ENCODE results near the gene ADGRB3. TPM values are rescaled to one million over a fixed set of nuclear protein-coding genes. Genes with fewer than 3 reads are reported as not detected.
"Not testable (repeated sequence)": the region's sequence is repeated elsewhere in the genome, so short reads cannot be mapped to it uniquely, and the experiment has no call there.

The ADGRB3 gene
- total and polyA plus RNA-seq, 2 experiments from 2014 or later, result not detected

- no peaks in the 10 kb centered on the region for H3F3A ChIP-seq (ENCODE audit: insufficient read depth)
- H2AFZ ChIP-seq, result no peak overlapping the region
- no peaks in the 10 kb centered on the region for H3K9me2 ChIP-seq (ENCODE audit: insufficient read depth)
- H3K79me2 ChIP-seq (ENCODE audit: insufficient read depth), result no peaks in the 10 kb centered on the region
- H3K9ac ChIP-seq, result no peak overlapping the region
- H3K27me3 ChIP-seq (replicated peaks; ENCODE audit: insufficient read depth), result no peaks in the 10 kb centered on the region
- 11 to 18% methylated on average over 2 of the region's 2 CpGs for WGBS, 2 experiments (ENCODE audit: low coverage in 1 of 2, low lambda C conversion rate in 2 of 2, missing lambda C conversion rate in 2 of 2)
- H3K27ac ChIP-seq, result no peak overlapping the region
- H3K9me3 ChIP-seq (ENCODE audit: low read depth), result no peaks in the 10 kb centered on the region
- H4K20me1 ChIP-seq (ENCODE audit: insufficient read depth), result no peaks in the 10 kb centered on the region
- H3K4me3 ChIP-seq, result no peak overlapping the region
- TF ChIP-seq EZH2 (IDR thresholded peaks at IDR 0.05; ENCODE audit: insufficient read depth, poor library complexity, severe bottlenecking), result no peak
- no peak for TF ChIP-seq EZH2phosphoT487 (IDR thresholded peaks at IDR 0.05; ENCODE audit: insufficient read depth, low read depth)
- in situ Hi-C loops (cut with MboI), result no loop called here
- no peak overlapping the region for H3K4me2 ChIP-seq (ENCODE audit: unreplicated experiment)
- H3K4me1 ChIP-seq (ENCODE audit: insufficient read depth), result no peaks in the 10 kb centered on the region
- DNase-seq, result no peak
- no peaks in the 10 kb centered on the region for H3K36me3 ChIP-seq (ENCODE audit: low read depth)
These were observed 651.2 kb downstream of the ADGRB3 start for GRCh38 chr6:69286331-69286730.

- H3K9me2 ChIP-seq (ENCODE audit: insufficient read depth); H3K79me2 ChIP-seq (ENCODE audit: insufficient read depth); H3K9ac ChIP-seq; H4K20me1 ChIP-seq (ENCODE audit: insufficient read depth); H3K4me3 ChIP-seq; DNase-seq; H3K9me3 ChIP-seq (ENCODE audit: low read depth); H2AFZ ChIP-seq; H3K4me2 ChIP-seq (ENCODE audit: unreplicated experiment); in situ Hi-C loops (cut with MboI); H3F3A ChIP-seq (ENCODE audit: insufficient read depth); H3K4me1 ChIP-seq (ENCODE audit: insufficient read depth); H3K27me3 ChIP-seq (replicated peaks; ENCODE audit: insufficient read depth); H3K36me3 ChIP-seq (ENCODE audit: low read depth); H3K27ac ChIP-seq: not testable (repeated sequence)
- 42 to 46% methylated on average over 5 of the region's 5 CpGs for WGBS, 2 experiments (ENCODE audit: low coverage in 1 of 2, low lambda C conversion rate in 2 of 2, missing lambda C conversion rate in 2 of 2)
These were observed 653.1 kb downstream of the ADGRB3 start for GRCh38 chr6:69288198-69288597.

- no peaks in the 10 kb centered on the region for H3K27me3 ChIP-seq (replicated peaks; ENCODE audit: insufficient read depth)
- 36 to 39% methylated on average over 8 of the region's 8 CpGs for WGBS, 2 experiments (ENCODE audit: low coverage in 1 of 2, low lambda C conversion rate in 2 of 2, missing lambda C conversion rate in 2 of 2)
- in situ Hi-C loops (cut with MboI), result no loop called here
- H3K36me3 ChIP-seq (ENCODE audit: low read depth), result no peaks in the 10 kb centered on the region
- no peak for TF ChIP-seq EZH2 (IDR thresholded peaks at IDR 0.05; ENCODE audit: insufficient read depth, poor library complexity, severe bottlenecking)
- no peak for TF ChIP-seq EZH2phosphoT487 (IDR thresholded peaks at IDR 0.05; ENCODE audit: insufficient read depth, low read depth)
- no peak overlapping the region for H3K9ac ChIP-seq
- no peaks in the 10 kb centered on the region for H3K79me2 ChIP-seq (ENCODE audit: insufficient read depth)
- H4K20me1 ChIP-seq (ENCODE audit: insufficient read depth), result no peaks in the 10 kb centered on the region
- no peak for DNase-seq
- no peak overlapping the region for H2AFZ ChIP-seq
- H3K4me2 ChIP-seq (ENCODE audit: unreplicated experiment), result no peak overlapping the region
- no peaks in the 10 kb centered on the region for H3K4me1 ChIP-seq (ENCODE audit: insufficient read depth)
- H3F3A ChIP-seq (ENCODE audit: insufficient read depth), result no peaks in the 10 kb centered on the region
- H3K27ac ChIP-seq, result no peak overlapping the region
- H3K9me3 ChIP-seq (ENCODE audit: low read depth), result no peaks in the 10 kb centered on the region
- H3K9me2 ChIP-seq (ENCODE audit: insufficient read depth), result no peaks in the 10 kb centered on the region
- no peak overlapping the region for H3K4me3 ChIP-seq
These were observed 654.8 kb downstream of the ADGRB3 start for GRCh38 chr6:69289689-69290495.

- in situ Hi-C loops (cut with MboI), result no loop called here
- no peaks in the 10 kb centered on the region for H3K4me1 ChIP-seq (ENCODE audit: insufficient read depth)
- H3K9ac ChIP-seq, result no peak overlapping the region
- H3K9me2 ChIP-seq (ENCODE audit: insufficient read depth), result no peaks in the 10 kb centered on the region
- no peak overlapping the region for H3K27ac ChIP-seq
- WGBS, 2 experiments (ENCODE audit: low coverage in 1 of 2, low lambda C conversion rate in 2 of 2, missing lambda C conversion rate in 2 of 2), result 22 to 26% methylated on average over 4 of the region's 4 CpGs
- H2AFZ ChIP-seq, result no peak overlapping the region
- no peak overlapping the region for H3K4me3 ChIP-seq
- no peaks in the 10 kb centered on the region for H3K9me3 ChIP-seq (ENCODE audit: low read depth)
- H3K4me2 ChIP-seq (ENCODE audit: unreplicated experiment), result no peak overlapping the region
- H3K27me3 ChIP-seq (replicated peaks; ENCODE audit: insufficient read depth), result no peaks in the 10 kb centered on the region
- TF ChIP-seq EZH2 (IDR thresholded peaks at IDR 0.05; ENCODE audit: insufficient read depth, poor library complexity, severe bottlenecking), result no peak
- TF ChIP-seq EZH2phosphoT487 (IDR thresholded peaks at IDR 0.05; ENCODE audit: insufficient read depth, low read depth), result no peak
- H3K36me3 ChIP-seq (ENCODE audit: low read depth), result no peaks in the 10 kb centered on the region
- no peaks in the 10 kb centered on the region for H3K79me2 ChIP-seq (ENCODE audit: insufficient read depth)
- no peaks in the 10 kb centered on the region for H4K20me1 ChIP-seq (ENCODE audit: insufficient read depth)
- no peak for DNase-seq
- H3F3A ChIP-seq (ENCODE audit: insufficient read depth), result no peaks in the 10 kb centered on the region
These were observed 658.4 kb downstream of the ADGRB3 start for GRCh38 chr6:69293471-69293870.
